Mononuclear cell (primary cell): ENCODE measurements around the gene WSCD2. TPM values are rescaled to one million over a fixed set of nuclear protein-coding genes. Genes with fewer than 3 reads are reported as not detected.

Experiments
- H3K27me3 ChIP-seq: 2 replicates; pipeline ENCODE4 v1.6.0; 2011; ENCODE audit warnings: low read length, control low read depth; ENCODE audit not compliant: insufficient read depth
- H3K4me1 ChIP-seq: 2 replicates; pipeline ENCODE4 v1.5.1; 2011; ENCODE audit warnings: mild to moderate bottlenecking, low read length, control low read depth; ENCODE audit not compliant: insufficient read depth
- H3K4me3 ChIP-seq: 2 replicates; pipeline ENCODE4 v1.5.1; 2011; ENCODE audit warnings: mild to moderate bottlenecking, low read length, moderate library complexity
- H3K9me3 ChIP-seq: 2 replicates; pipeline ENCODE4 v1.5.1; 2011; ENCODE audit warnings: low read depth, mild to moderate bottlenecking, control low read depth, low read length
- total RNA-seq: library from RNA; depleted of rRNA; stranded (reverse); fragments of >200 nt; gene quantifications from one replicate; pipeline ENCODE4 v1.2.3, GENCODE V29; 2012

The WSCD2 gene
- total RNA-seq, 1 donor = 0.10 TPM

- Histone ChIP-seq H3K4me1 (peaks cover 8% of the 10 kb centered on the region), H3K27me3 (no peaks in the 10 kb centered on the region), H3K4me3 (no peak overlapping the region), H3K9me3 (no peaks in the 10 kb centered on the region)
Observed at GRCh38 chr12:108252523-108252922, 123.4 kb downstream of the WSCD2 start.

GRCh38 chr12:108253540-108253939 lies 124.5 kb downstream of the WSCD2 start:
- Histone ChIP-seq H3K27me3 (no peaks in the 10 kb centered on the region), H3K4me1 (peaks cover 8% of the 10 kb centered on the region)

DNA sequence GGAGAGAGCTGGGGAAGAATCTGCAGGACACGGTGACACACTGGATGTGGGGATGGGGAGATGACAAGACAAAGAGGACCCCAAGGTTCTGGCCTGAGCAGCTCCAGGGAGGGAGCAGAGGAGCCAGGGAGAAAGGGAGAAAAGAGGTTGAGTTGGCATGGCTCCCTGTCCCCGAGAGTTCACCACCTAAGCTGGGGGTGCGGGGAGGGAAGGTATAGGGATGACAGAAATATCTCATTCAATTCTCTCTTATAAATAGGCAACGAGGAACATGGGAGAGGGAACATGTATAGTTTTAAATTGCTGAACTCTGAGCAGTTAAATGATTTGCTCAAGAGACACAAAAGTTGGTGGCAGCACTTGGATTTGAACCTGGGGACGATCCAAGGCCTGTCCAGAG lies 124.9 kb downstream of the WSCD2 start:
- Histone ChIP-seq H3K9me3 (no peaks in the 10 kb centered on the region), H3K4me1 (peaks cover 8% of the 10 kb centered on the region), H3K4me3 (no peak overlapping the region), H3K27me3 (no peaks in the 10 kb centered on the region)

More at GRCh38 chr12:108253540-108253939, 124.5 kb downstream of the WSCD2 start:
- H3K9me3 ChIP-seq = no peaks in the 10 kb centered on the region
- no peak overlapping the region for H3K4me3 ChIP-seq

GRCh38 chr12:108254517-108255251 lies 125.6 kb downstream of the WSCD2 start:
- H3K4me3 ChIP-seq = no peak overlapping the region
- H3K27me3 ChIP-seq = no peaks in the 10 kb centered on the region
- H3K9me3 ChIP-seq = peaks cover 4% of the 10 kb centered on the region
- H3K4me1 ChIP-seq = peaks cover 8% of the 10 kb centered on the region

- Histone ChIP-seq H3K27me3 (no peaks in the 10 kb centered on the region), H3K4me1 (peaks cover 8% of the 10 kb centered on the region), H3K9me3 (peaks cover 10% of the 10 kb centered on the region)
Observed at GRCh38 chr12:108255252-108255602, 126.1 kb downstream of the WSCD2 start.

GRCh38 chr12:108257004-108257403 lies 127.9 kb downstream of the WSCD2 start:
- Histone ChIP-seq H3K4me3 (no peak overlapping the region), H3K9me3 (peaks cover 21% of the 10 kb centered on the region), H3K27me3 (no peaks in the 10 kb centered on the region)

More at GRCh38 chr12:108255252-108255602, 126.1 kb downstream of the WSCD2 start:
- no peak overlapping the region for H3K4me3 ChIP-seq

DNA sequence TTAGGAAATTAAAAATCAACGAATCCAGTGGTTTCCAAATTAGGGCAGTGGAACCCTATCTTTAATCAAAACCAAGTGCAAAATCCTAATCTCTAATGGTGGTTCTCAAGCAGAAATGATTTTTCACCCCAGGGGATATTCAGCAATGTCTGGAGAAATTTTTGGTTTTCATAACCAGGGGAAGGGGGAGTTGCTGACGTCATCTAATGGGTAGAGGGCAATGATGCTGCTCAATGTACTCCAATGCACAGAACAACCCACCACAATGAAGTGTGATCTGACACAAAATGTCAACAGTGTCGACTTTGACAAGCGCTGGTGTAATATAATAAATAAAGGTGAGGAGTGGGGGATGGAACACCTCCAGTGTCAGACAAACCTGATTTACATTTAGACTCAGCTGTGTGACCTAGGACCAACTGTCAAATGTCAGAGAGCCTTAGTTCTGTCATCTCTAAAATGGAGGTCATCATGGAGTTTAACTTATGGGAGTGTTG lies 128.6 kb downstream of the WSCD2 start:
- Histone ChIP-seq H3K4me1 (peaks cover 8% of the 10 kb centered on the region), H3K27me3 (no peaks in the 10 kb centered on the region)

More at GRCh38 chr12:108257004-108257403, 127.9 kb downstream of the WSCD2 start:
- peaks cover 8% of the 10 kb centered on the region for H3K4me1 ChIP-seq

DNA sequence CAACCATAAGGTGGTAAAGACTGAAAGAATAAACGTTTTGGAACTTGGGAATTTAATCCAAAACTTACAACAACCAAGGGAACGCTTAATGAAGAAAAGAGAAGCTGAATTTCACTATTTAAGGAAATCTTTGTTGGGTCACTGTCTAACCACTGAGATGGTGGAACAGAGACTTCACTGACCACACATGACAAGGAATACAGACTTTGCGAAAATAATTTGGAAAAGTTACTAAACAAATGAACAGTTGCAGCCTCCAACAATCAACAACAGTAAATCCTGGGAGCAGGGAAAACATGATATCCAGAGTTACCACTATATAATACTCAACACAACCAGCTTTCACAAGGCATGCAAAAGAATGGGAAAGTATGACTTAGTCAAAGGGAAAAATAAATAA lies 131.0 kb downstream of the WSCD2 start:
- no peaks in the 10 kb centered on the region for H3K27me3 ChIP-seq
- no peaks in the 10 kb centered on the region for H3K4me1 ChIP-seq
- peaks cover 21% of the 10 kb centered on the region for H3K9me3 ChIP-seq
- no peak overlapping the region for H3K4me3 ChIP-seq

More for the DNA sequence above, 128.6 kb downstream of the WSCD2 start:
- Histone ChIP-seq H3K4me3 (no peak overlapping the region), H3K9me3 (peaks cover 21% of the 10 kb centered on the region)

DNA sequence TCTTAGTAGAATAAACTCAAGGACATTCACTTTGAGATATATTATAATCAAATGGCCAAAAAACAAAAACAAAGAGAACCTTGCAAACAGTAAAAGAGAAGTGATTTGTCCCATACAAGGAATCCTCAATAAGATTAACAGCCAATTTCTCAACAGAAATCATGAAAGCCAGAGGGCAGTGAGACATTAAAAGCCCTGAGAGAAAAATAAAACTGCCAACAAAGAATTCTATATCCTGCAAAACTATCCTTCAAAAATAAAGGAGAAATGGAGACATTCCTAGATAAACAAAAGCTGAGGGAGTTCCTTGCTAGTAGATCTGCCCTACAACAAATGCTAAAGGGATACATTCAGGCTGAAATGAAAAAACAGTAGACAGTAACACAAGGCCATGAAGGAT lies 131.9 kb downstream of the WSCD2 start:
- no peaks in the 10 kb centered on the region for H3K4me1 ChIP-seq
- no peak overlapping the region for H3K4me3 ChIP-seq
- peaks cover 21% of the 10 kb centered on the region for H3K9me3 ChIP-seq
- no peaks in the 10 kb centered on the region for H3K27me3 ChIP-seq

DNA sequence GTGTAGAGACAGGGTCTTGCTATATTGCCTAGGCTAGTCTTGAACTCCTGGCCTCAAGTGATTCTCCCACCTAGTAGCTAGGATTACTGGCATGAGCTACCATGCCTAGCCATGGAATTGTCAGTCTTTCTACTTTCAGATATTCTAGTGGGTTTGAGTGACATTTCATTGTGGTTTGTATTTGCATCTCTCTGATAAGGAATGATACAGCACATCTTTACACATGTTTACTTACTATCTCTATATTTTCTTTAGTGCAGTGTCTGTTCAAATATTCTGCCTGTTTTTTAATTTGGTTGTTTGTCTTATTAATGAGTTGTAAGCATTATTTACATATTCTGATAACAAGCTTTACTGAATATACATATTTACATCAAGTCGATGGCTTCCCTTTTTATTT lies 136.4 kb downstream of the WSCD2 start:
- no peak overlapping the region for H3K4me3 ChIP-seq
- peaks cover 23% of the 10 kb centered on the region for H3K4me1 ChIP-seq
- H3K27me3 ChIP-seq = peaks cover 3% of the 10 kb centered on the region
- peaks cover 8% of the 10 kb centered on the region for H3K9me3 ChIP-seq

GRCh38 chr12:108266131-108266530 lies 137.0 kb downstream of the WSCD2 start:
- H3K27me3 ChIP-seq = peaks cover 3% of the 10 kb centered on the region
- no peak overlapping the region for H3K4me3 ChIP-seq

GRCh38 chr12:108267450-108267849 lies 138.4 kb downstream of the WSCD2 start:
- Histone ChIP-seq H3K9me3 (no peaks in the 10 kb centered on the region), H3K27me3 (peaks cover 3% of the 10 kb centered on the region), H3K4me3 (no peak overlapping the region), H3K4me1 (peaks cover 28% of the 10 kb centered on the region)

More at GRCh38 chr12:108266131-108266530, 137.0 kb downstream of the WSCD2 start:
- peaks cover 28% of the 10 kb centered on the region for H3K4me1 ChIP-seq
- H3K9me3 ChIP-seq = peaks cover 2% of the 10 kb centered on the region

DNA sequence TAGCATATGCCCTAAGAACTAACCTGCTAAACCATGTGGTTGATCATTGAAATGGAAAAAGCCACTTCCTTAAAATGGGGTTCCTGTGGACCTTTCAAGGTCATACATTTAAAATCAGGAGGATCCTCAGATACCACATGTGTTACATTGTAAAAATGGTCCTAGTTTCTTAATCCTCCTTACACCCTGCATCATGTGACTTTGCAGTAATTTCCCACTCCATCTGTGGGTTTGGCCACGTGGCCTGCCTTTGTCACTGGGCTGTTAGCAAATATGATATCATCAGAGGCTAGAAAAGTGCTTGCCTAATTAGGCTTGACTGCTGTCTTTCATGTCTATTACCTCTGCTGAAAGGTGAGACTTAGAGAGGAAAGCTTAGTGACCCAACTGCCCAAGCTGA lies 139.3 kb downstream of the WSCD2 start:
- peaks cover 28% of the 10 kb centered on the region for H3K4me1 ChIP-seq
- H3K9me3 ChIP-seq = no peaks in the 10 kb centered on the region
- H3K27me3 ChIP-seq = peaks cover 3% of the 10 kb centered on the region
- no peak overlapping the region for H3K4me3 ChIP-seq

- H3K4me3 ChIP-seq = no peak overlapping the region
- H3K4me1 ChIP-seq = peaks cover 28% of the 10 kb centered on the region
- peaks cover 3% of the 10 kb centered on the region for H3K27me3 ChIP-seq
- no peaks in the 10 kb centered on the region for H3K9me3 ChIP-seq
Observed at GRCh38 chr12:108269224-108269623, 140.1 kb downstream of the WSCD2 start.

GRCh38 chr12:108270035-108270848 lies 141.2 kb downstream of the WSCD2 start:
- no peak overlapping the region for H3K4me3 ChIP-seq
- no peaks in the 10 kb centered on the region for H3K9me3 ChIP-seq
- H3K27me3 ChIP-seq = peaks cover 3% of the 10 kb centered on the region
- H3K4me1 ChIP-seq = peaks cover 28% of the 10 kb centered on the region
